OCI-LY1 (cell line): ENCODE results near the gene INPPL1.

ENCODE experiments used
- EZH2 ChIP-seq: fragments of 200-600 bp; sonication (generic), shearing (Covaris generic); IDR thresholded peaks from 2 replicates; pipeline ENCODE4 v1.8.0; 2017; ENCODE audit warnings: borderline replicate concordance, mixed run types, mild to moderate bottlenecking, antibody characterized with exemption, low read length, moderate library complexity, mixed read lengths
- TF ChIP-seq, protein P1 (sequence below): fragments of 200-600 bp; sonication (generic), shearing (Covaris generic); IDR thresholded peaks from 2 replicates; pipeline ENCODE4 v1.5.1; 2017; ENCODE audit warnings: mild to moderate bottlenecking, antibody characterized with exemption, low read length, moderate library complexity, mixed read lengths

GRCh38 chr11:72231396-72232259, 7.1 kb downstream of the INPPL1 start:
- TF ChIP-seq, protein P1, sequence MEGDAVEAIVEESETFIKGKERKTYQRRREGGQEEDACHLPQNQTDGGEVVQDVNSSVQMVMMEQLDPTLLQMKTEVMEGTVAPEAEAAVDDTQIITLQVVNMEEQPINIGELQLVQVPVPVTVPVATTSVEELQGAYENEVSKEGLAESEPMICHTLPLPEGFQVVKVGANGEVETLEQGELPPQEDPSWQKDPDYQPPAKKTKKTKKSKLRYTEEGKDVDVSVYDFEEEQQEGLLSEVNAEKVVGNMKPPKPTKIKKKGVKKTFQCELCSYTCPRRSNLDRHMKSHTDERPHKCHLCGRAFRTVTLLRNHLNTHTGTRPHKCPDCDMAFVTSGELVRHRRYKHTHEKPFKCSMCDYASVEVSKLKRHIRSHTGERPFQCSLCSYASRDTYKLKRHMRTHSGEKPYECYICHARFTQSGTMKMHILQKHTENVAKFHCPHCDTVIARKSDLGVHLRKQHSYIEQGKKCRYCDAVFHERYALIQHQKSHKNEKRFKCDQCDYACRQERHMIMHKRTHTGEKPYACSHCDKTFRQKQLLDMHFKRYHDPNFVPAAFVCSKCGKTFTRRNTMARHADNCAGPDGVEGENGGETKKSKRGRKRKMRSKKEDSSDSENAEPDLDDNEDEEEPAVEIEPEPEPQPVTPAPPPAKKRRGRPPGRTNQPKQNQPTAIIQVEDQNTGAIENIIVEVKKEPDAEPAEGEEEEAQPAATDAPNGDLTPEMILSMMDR = no peak
- TF ChIP-seq EZH2 = no peak
